ENCODE data around the gene ANKS1B. TPM values are rescaled to one million over a fixed set of nuclear protein-coding genes. Genes with fewer than 3 reads are reported as not detected.

The ANKS1B gene
- total and polyA plus RNA-seq, 10 of the 15 experiments (the other 5 are each of a cell fraction or from before 2014, with no cell fraction given), result 0.16 to 1.3 (median 0.82) TPM; not detected in 7

GRCh38 chr12:99611117-99611516 lies 373.6 kb downstream of the ANKS1B start:
- FAIRE-seq (no peak), ATAC-seq (no peak), DNase-seq (ENCODE audit: low read depth, low spot score) (no peak)
- intact Hi-C loops (cut with micrococcal nuclease; ENCODE audit: unreplicated experiment), result no loop called here
- Histone ChIP-seq H3K9me3 (replicated peaks; ENCODE audit: control insufficient read depth, insufficient read depth, low read length) (no peaks in the 10 kb centered on the region), H3K27me3 (replicated peaks in 1 of 2; ENCODE audit: control insufficient read depth in 2 of 2, insufficient read depth in 2 of 2, low read length in 1 of 2) (no peaks in the 10 kb centered on the region), H3K36me3 (ENCODE audit: control insufficient read depth in 2 of 2, insufficient read depth in 2 of 2, low read length in 1 of 2) (no peaks in the 10 kb centered on the region), H3K4me3 (no peak overlapping the region), H3K27ac (ENCODE audit: control insufficient read depth, insufficient read depth) (no peak overlapping the region), H3K4me1 (ENCODE audit: control insufficient read depth, insufficient read depth, low read length) (no peaks in the 10 kb centered on the region), H3K4me2 (ENCODE audit: control insufficient read depth, insufficient read depth) (no peak overlapping the region), H3K79me2 (ENCODE audit: control insufficient read depth, insufficient read depth, low read length) (no peaks in the 10 kb centered on the region), H2AFZ (ENCODE audit: control insufficient read depth, low read depth, low read length) (no peak overlapping the region), H4K20me1 (ENCODE audit: control insufficient read depth, insufficient read depth) (no peaks in the 10 kb centered on the region), H3K9ac (ENCODE audit: control insufficient read depth, insufficient read depth, low read length) (no peak overlapping the region)
- ChIA-PET POLR2A (no interaction called here), SMC1A (ENCODE audit: uncharacterized antibody, unreplicated experiment) (interaction anchor here (0.7 kb wide), 1 partner anchor 99 kb away, joined by 3 read pairs; no protein-coding TSS in a partner anchor), CTCF (interaction anchor here (2.4 kb wide), 1 partner anchor 10 kb away, joined by 15 read pairs; no protein-coding TSS in a partner anchor), RAD21 (ENCODE audit: unreplicated experiment) (interaction anchor here (1.5 kb wide), 1 partner anchor 567 kb away, joined by 3 read pairs; no protein-coding TSS in a partner anchor)
- no peak for TF ChIP-seq RAD51 (IDR thresholded peaks at IDR 0.05)
- TF ChIP-seq NRF1 (conservative IDR thresholded peaks at IDR 0.05; ENCODE audit: low read depth, low read length), result no peak
- no peak for TF ChIP-seq MAX (IDR thresholded peaks at IDR 0.05; ENCODE audit: low read depth, low read length)
- TF ChIP-seq MEF2A (IDR thresholded peaks at IDR 0.05; ENCODE audit: insufficient read depth, low read depth, low read length), result no peak
- TF ChIP-seq STAT3 (IDR thresholded peaks at IDR 0.05; ENCODE audit: low read depth, low read length), result no peak
- no peak for TF ChIP-seq SMARCA5 (IDR thresholded peaks at IDR 0.05)
- no peak for TF ChIP-seq TCF3 (IDR thresholded peaks at IDR 0.05; ENCODE audit: borderline replicate concordance, insufficient read depth, low read depth, low read length)
- TF ChIP-seq BCL3 (IDR thresholded peaks at IDR 0.05; ENCODE audit: borderline replicate concordance, insufficient read depth, low read depth, low read length, poor library complexity, severe bottlenecking), result no peak
- TF ChIP-seq POLR2AphosphoS2 (IDR thresholded peaks at IDR 0.05; ENCODE audit: low read depth, low read length), result no peak
- TF ChIP-seq HDAC6 (IDR thresholded peaks at IDR 0.05; ENCODE audit: unreplicated experiment), result no peak
- no TSS peak for BruUV-seq (replicated peaks)
- in situ Hi-C loops (cut with MboI), result loop anchor here (25.0 kb wide), 1 partner anchor 224 kb away; no protein-coding TSS in a partner anchor
- 36% methylated on average over 3 of the region's 3 CpGs for WGBS (ENCODE audit: insufficient coverage, insufficient replicate concordance, low lambda C conversion rate, missing lambda C conversion rate)
